HL-60 (cell line): ENCODE results near the gene HAGHL.

Experiments used
- DNase-seq, 2 experiments: peaks; one replicate each; pipeline ENCODE4 v3.0.0-alpha.2; 2010 to 2020; ENCODE audit warnings: low read depth in 1 of 2, low spot score in 1 of 2
- H3K27ac ChIP-seq: fragments of 250-450 bp; sonication (Bioruptor Pico); replicated peaks from 2 replicates; pipeline ENCODE4 v1.5.1; 2020; ENCODE audit warnings: mild to moderate bottlenecking, moderate library complexity
- H3K27me3 ChIP-seq: fragments of 250-450 bp; sonication (Bioruptor Pico); 2 replicates; pipeline ENCODE4 v1.5.1; 2021; ENCODE audit warnings: mild to moderate bottlenecking, moderate library complexity; ENCODE audit not compliant: insufficient read depth, poor library complexity, severe bottlenecking
- H3K4me3 ChIP-seq: replicated peaks from 2 replicates; pipeline ENCODE4 v1.5.1; 2011; ENCODE audit warnings: mild to moderate bottlenecking, control low read depth, low read length; ENCODE audit not compliant: insufficient read depth
- GABPA ChIP-seq: IDR thresholded peaks from 2 replicates; pipeline ENCODE4 v1.6.1; 2012; ENCODE audit warnings: low read depth
- POLR2AphosphoS5 ChIP-seq: IDR thresholded peaks from 2 replicates; pipeline ENCODE4 v1.6.1; 2012; ENCODE audit warnings: low read depth
- SPI1 ChIP-seq: IDR thresholded peaks from 2 replicates; pipeline ENCODE4 v1.6.1; 2012; ENCODE audit warnings: low read depth, mild to moderate bottlenecking, borderline replicate concordance
- TF ChIP-seq, protein P1 (sequence below): IDR thresholded peaks from 2 replicates; pipeline ENCODE4 v1.6.1; 2012; ENCODE audit warnings: low read depth; ENCODE audit not compliant: insufficient replicate concordance
- TF ChIP-seq, protein P2 (sequence below): IDR thresholded peaks from one replicate; pipeline ENCODE4 v1.5.1; 2011; ENCODE audit warnings: low read length, control low read depth, inconsistent platforms; ENCODE audit not compliant: insufficient read depth

The HAGHL gene

DNA sequence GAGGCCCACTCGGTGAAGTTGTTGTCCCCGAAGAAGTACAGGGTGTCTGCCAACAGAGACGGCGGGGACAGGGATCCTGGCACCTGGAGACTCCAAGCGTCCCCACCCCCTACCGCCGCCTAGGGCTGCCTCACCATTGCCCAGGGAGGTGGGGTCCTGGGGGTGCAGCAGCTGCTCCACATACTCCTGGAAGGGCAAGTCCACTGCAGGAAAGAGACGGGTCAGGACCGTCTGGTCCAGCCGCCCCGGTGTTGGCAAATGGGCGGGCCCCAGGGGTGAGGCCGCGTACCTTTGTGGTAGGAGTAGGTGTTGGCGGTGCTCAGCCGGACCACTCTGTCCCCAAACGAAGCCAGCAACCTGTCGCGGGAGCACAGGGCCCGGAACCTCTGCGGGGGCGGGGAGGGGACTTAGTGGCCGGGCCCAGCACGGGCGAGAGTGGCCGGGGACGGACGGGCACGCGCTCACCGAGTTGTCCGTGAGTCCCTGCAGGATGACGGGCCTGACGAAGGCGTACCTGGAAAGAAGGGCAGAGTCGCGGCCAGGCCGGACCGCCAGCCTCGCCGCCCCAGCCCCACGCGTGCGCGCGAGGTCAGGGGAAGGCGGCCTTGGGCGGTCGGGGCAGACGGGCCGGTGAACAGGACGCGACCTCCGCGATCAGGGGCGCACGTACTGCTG is 43.4 kb upstream of the HAGHL start:
- H3K27ac ChIP-seq, result peak overlapping the region; percentile 70
- TF ChIP-seq, protein P1, sequence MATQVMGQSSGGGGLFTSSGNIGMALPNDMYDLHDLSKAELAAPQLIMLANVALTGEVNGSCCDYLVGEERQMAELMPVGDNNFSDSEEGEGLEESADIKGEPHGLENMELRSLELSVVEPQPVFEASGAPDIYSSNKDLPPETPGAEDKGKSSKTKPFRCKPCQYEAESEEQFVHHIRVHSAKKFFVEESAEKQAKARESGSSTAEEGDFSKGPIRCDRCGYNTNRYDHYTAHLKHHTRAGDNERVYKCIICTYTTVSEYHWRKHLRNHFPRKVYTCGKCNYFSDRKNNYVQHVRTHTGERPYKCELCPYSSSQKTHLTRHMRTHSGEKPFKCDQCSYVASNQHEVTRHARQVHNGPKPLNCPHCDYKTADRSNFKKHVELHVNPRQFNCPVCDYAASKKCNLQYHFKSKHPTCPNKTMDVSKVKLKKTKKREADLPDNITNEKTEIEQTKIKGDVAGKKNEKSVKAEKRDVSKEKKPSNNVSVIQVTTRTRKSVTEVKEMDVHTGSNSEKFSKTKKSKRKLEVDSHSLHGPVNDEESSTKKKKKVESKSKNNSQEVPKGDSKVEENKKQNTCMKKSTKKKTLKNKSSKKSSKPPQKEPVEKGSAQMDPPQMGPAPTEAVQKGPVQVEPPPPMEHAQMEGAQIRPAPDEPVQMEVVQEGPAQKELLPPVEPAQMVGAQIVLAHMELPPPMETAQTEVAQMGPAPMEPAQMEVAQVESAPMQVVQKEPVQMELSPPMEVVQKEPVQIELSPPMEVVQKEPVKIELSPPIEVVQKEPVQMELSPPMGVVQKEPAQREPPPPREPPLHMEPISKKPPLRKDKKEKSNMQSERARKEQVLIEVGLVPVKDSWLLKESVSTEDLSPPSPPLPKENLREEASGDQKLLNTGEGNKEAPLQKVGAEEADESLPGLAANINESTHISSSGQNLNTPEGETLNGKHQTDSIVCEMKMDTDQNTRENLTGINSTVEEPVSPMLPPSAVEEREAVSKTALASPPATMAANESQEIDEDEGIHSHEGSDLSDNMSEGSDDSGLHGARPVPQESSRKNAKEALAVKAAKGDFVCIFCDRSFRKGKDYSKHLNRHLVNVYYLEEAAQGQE, result no peak
- TF ChIP-seq SPI1, result no peak
- TF ChIP-seq, protein P2, sequence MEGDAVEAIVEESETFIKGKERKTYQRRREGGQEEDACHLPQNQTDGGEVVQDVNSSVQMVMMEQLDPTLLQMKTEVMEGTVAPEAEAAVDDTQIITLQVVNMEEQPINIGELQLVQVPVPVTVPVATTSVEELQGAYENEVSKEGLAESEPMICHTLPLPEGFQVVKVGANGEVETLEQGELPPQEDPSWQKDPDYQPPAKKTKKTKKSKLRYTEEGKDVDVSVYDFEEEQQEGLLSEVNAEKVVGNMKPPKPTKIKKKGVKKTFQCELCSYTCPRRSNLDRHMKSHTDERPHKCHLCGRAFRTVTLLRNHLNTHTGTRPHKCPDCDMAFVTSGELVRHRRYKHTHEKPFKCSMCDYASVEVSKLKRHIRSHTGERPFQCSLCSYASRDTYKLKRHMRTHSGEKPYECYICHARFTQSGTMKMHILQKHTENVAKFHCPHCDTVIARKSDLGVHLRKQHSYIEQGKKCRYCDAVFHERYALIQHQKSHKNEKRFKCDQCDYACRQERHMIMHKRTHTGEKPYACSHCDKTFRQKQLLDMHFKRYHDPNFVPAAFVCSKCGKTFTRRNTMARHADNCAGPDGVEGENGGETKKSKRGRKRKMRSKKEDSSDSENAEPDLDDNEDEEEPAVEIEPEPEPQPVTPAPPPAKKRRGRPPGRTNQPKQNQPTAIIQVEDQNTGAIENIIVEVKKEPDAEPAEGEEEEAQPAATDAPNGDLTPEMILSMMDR, result no peak
- no peak for TF ChIP-seq GABPA
- TF ChIP-seq POLR2AphosphoS5, result peak; percentile 68; the same call in 1 of the 2 replicates
- DNase-seq, result no peak
- H3K27me3 ChIP-seq, result no peaks in the 10 kb centered on the region
- H3K4me3 ChIP-seq, result peak overlapping the region; percentile 47

DNA sequence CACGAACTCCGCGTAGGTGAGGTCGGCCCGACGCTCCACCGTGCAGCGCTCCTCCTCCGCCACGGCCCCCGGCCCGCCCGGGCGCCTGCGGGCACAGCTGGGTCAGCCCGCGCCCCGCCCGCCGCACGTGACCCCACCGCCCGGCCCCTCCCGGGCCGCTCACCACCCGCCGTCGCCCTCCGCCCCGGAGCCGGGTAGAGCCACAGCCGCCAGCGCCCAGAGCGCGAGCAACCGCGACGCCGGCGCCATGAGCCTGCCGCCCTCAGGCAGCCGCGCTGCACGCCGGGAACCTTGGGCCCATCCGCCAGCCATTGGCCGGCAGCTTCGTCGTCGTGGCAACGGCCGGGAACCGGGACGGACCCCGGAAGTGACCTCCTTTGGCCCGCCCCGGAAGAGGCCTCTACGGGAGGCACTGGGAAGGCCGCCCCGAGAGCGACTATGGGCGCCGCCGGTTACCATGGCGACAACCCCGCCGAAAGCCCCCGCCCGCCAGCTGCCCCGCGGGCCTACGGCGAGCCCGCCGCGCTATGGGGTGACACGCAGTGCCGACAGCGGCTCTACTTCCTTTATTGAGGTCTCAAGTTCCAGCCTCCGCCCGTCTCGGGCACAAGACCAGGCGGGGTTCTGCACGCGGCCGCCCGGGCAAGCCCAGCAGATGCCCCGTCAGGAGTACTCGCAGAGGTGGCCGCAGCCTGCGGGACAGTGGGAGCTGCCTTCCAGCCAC is 42.7 kb upstream of the HAGHL start, which contains the start of gene JMJD8:
TSS of gene JMJD8 (minus strand) at position 264 of the 724 bp plus-strand sequence. CDS start at position 249, 15 bp downstream.
- DNase-seq, result peak; percentile 93 to 99
- Histone ChIP-seq H3K27me3 (no peaks in the 10 kb centered on the region), H3K27ac (peak within 1 kb of the TSS; percentile 96), H3K4me3 (peak within 1 kb of the TSS; percentile 47)
- peak; percentile 62 for TF ChIP-seq POLR2AphosphoS5
- TF ChIP-seq, protein P2, result no peak
- peak; percentile 25; the same call in 1 of the 2 replicates for TF ChIP-seq SPI1
- TF ChIP-seq, protein P1, result no peak
- TF ChIP-seq GABPA, result peak; percentile 93

DNA sequence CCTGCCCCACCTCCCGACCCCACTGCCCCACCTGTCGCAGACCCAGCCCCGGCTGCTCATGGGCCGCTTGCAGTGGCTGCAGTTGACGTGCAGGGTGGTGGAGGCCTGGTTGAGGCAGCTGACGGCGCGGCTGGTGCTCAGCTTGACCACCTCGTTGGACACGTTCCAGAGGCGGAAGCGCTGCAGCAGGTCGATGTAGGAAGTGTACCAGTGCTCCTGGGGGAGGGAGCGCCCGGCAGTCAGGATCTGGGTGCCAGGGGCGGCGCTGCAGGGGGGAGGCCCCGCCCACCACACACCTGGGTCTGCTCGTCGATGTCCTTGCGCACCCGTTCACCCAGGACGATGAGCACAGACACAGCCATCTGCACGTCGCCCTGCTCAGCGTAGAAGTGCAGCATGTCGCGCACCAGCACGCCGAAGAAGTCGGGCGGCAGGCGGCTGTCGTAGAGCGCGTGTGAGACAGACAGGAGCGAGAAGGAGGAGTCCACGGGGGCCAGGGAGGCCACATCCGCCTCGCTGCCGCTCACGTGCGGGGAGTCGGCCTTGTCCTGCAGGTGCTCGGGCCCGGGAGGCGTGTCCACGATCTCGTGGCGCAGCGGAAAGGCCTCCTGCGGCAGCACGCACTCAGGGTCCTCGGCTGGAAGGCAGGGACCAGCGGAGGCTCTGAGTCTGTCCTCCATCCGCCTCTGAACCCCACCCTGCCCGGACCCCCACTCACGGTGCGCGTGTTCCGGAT is 41.8 kb upstream of the HAGHL start:
- no peaks in the 10 kb centered on the region for H3K27me3 ChIP-seq
- DNase-seq, result peak; percentile 90 to 94
- peak overlapping the region; percentile 47 for H3K4me3 ChIP-seq
- TF ChIP-seq SPI1 (peak; percentile 32; the same call in 1 of the 2 replicates), POLR2AphosphoS5 (peak; percentile 81), GABPA (no peak)
- TF ChIP-seq, protein P2, result no peak
- TF ChIP-seq, protein P1, result no peak
- H3K27ac ChIP-seq, result peak overlapping the region; percentile 96
